HEK293 (cell line): ENCODE data around the gene ANGPTL5.

Source experiments
- CTCF ChIA-PET: fragments of 350-600 bp; formaldehyde crosslinking; extraction: SDS; loops from one replicate; lab custom pipeline; 2021; ENCODE audit warnings: antibody characterized with exemption; lab: Yijun Ruan, JAX
- POLR2A ChIA-PET: fragments of 300-600 bp; formaldehyde crosslinking; extraction: SDS; loops from one replicate; lab custom pipeline; 2020; ENCODE audit warnings: antibody characterized with exemption, inconsistent platforms; lab: Yijun Ruan, JAX
- H3K27ac ChIP-seq: fragments of 200-500 bp; sonication (Bioruptor generic); 2 replicates; pipeline ENCODE4 v1.5.1; 2014; ENCODE audit warnings: low read depth, low read length, control low read depth, inconsistent platforms; ENCODE audit errors: extremely low read depth
- H3K36me3 ChIP-seq, 2 experiments: fragments of 200-500 bp in 1 of 2; sonication (Bioruptor generic) in 1 of 2; 1 replicate in 1 of 2; 2 replicates in 1 of 2; pipeline ENCODE4 v1.5.1; 2014 to 2017; ENCODE audit warnings: inconsistent platforms in 2 of 2, low read length in 2 of 2; ENCODE audit not compliant: control insufficient read depth in 2 of 2, insufficient read depth in 1 of 2
- H3K4me1 ChIP-seq: fragments of 200-500 bp; sonication (Bioruptor generic); 2 replicates; pipeline ENCODE4 v1.5.1; 2014; ENCODE audit warnings: mild to moderate bottlenecking, low read length, inconsistent platforms; ENCODE audit not compliant: control insufficient read depth, insufficient read depth
- H3K4me3 ChIP-seq: 2 replicates; pipeline ENCODE4 v1.5.1; 2011; ENCODE audit warnings: low read depth, mild to moderate bottlenecking, control low read depth, low read length, moderate library complexity
- H3K9me3 ChIP-seq: fragments of 200-500 bp; sonication (Bioruptor generic); 2 replicates; pipeline ENCODE4 v1.5.1; 2014; ENCODE audit warnings: low read depth, low read length, inconsistent platforms; ENCODE audit not compliant: control insufficient read depth, insufficient read depth
- KLF16 ChIP-seq: fragments of 450-650 bp; formaldehyde crosslinking; IDR thresholded peaks from 2 replicates; pipeline ENCODE4 v1.5.1; 2017; ENCODE audit warnings: missing biosample characterization, missing genetic modification characterization
- OSR2 ChIP-seq: fragments of 450-650 bp; formaldehyde crosslinking; IDR thresholded peaks from 2 replicates; pipeline ENCODE4 v1.5.1; 2016; ENCODE audit warnings: missing biosample characterization, missing genetic modification characterization
- PRDM2 ChIP-seq: fragments of 450-650 bp; formaldehyde crosslinking; IDR thresholded peaks from 2 replicates; pipeline ENCODE4 v1.5.1; 2016; ENCODE audit warnings: missing biosample characterization, missing genetic modification characterization, borderline replicate concordance
- PRDM4 ChIP-seq: fragments of 450-650 bp; formaldehyde crosslinking; IDR thresholded peaks from 2 replicates; pipeline ENCODE4 v1.5.1; 2017; ENCODE audit warnings: missing biosample characterization, missing genetic modification characterization
- YY1 ChIP-seq: fragments of 450-650 bp; formaldehyde crosslinking; IDR thresholded peaks from 2 replicates; pipeline ENCODE4 v1.5.1; 2018; ENCODE audit warnings: missing biosample characterization, missing genetic modification characterization
- ZBTB7A ChIP-seq: fragments of 450-650 bp; formaldehyde crosslinking; IDR thresholded peaks from 2 replicates; pipeline ENCODE4 v1.5.1; 2016; ENCODE audit warnings: low read depth, missing biosample characterization, missing genetic modification characterization
- ZFP37 ChIP-seq: fragments of 450-650 bp; formaldehyde crosslinking; IDR thresholded peaks from 2 replicates; pipeline ENCODE4 v1.5.1; 2016; ENCODE audit warnings: missing biosample characterization, missing genetic modification characterization
- ZNF112 ChIP-seq: fragments of 450-650 bp; formaldehyde crosslinking; IDR thresholded peaks from 2 replicates; pipeline ENCODE4 v1.5.0; 2017; ENCODE audit warnings: missing biosample characterization, missing genetic modification characterization
- ZNF16 ChIP-seq: fragments of 450-650 bp; formaldehyde crosslinking; IDR thresholded peaks from 2 replicates; pipeline ENCODE4 v1.5.1; 2016; ENCODE audit warnings: low read depth, missing biosample characterization, missing genetic modification characterization
- ZNF23 ChIP-seq: fragments of 450-650 bp; formaldehyde crosslinking; IDR thresholded peaks from 2 replicates; pipeline ENCODE4 v1.5.1; 2016; ENCODE audit warnings: missing biosample characterization, missing genetic modification characterization, borderline replicate concordance
- ZNF274 ChIP-seq, 2 experiments: fragments of 200-500 bp in 1 of 2; fragments of 450-650 bp in 1 of 2; sonication (Bioruptor generic) in 1 of 2; formaldehyde crosslinking in 1 of 2; IDR thresholded peaks; 2 replicates each; pipeline versions ENCODE4 v1.5.1 to v1.6.1; 2014 to 2016; ENCODE audit warnings: borderline replicate concordance in 1 of 2, inconsistent platforms in 1 of 2, low read length in 1 of 2, missing biosample characterization in 1 of 2, missing genetic modification characterization in 1 of 2
- ZNF398 ChIP-seq: fragments of 450-650 bp; formaldehyde crosslinking; IDR thresholded peaks from 2 replicates; pipeline ENCODE4 v1.5.1; 2017; ENCODE audit warnings: missing biosample characterization, missing genetic modification characterization
- ZNF426 ChIP-seq: fragments of 450-650 bp; formaldehyde crosslinking; IDR thresholded peaks from 2 replicates; pipeline ENCODE4 v1.5.1; 2017; ENCODE audit warnings: missing biosample characterization, missing genetic modification characterization, mild to moderate bottlenecking, inconsistent platforms, moderate library complexity
- ZNF488 ChIP-seq: fragments of 450-650 bp; formaldehyde crosslinking; IDR thresholded peaks from 2 replicates; pipeline ENCODE4 v1.5.1; 2016; ENCODE audit warnings: missing biosample characterization, missing genetic modification characterization
- ZNF560 ChIP-seq: fragments of 450-650 bp; formaldehyde crosslinking; IDR thresholded peaks from 2 replicates; pipeline ENCODE4 v1.5.1; 2017; ENCODE audit warnings: missing biosample characterization, missing genetic modification characterization, borderline replicate concordance
- ZNF639 ChIP-seq: fragments of 450-650 bp; formaldehyde crosslinking; IDR thresholded peaks from 2 replicates; pipeline ENCODE4 v1.5.1; 2016; ENCODE audit warnings: missing biosample characterization, missing genetic modification characterization
- ZNF76 ChIP-seq: fragments of 450-650 bp; formaldehyde crosslinking; IDR thresholded peaks from 2 replicates; pipeline ENCODE4; 2016; ENCODE audit warnings: low read depth, missing biosample characterization, missing genetic modification characterization, borderline replicate concordance
- ZNF830 ChIP-seq: fragments of 450-650 bp; IDR thresholded peaks from 2 replicates; pipeline ENCODE4 v1.5.0; 2018; ENCODE audit warnings: missing biosample characterization, missing genetic modification characterization, low read depth, mild to moderate bottlenecking, moderate library complexity

Gene ANGPTL5

GRCh38 chr11:101917226-101917625, 904 bp upstream of the ANGPTL5 start:
- no peaks in the 10 kb centered on the region for H3K36me3 ChIP-seq
- CTCF ChIA-PET: interaction anchor here (0.6 to 0.7 kb wide), 2 partner anchors 30 to 135 kb away, joined by 3 to 4 read pairs; no protein-coding TSS in a partner anchor
- H3K9me3 ChIP-seq: no peaks in the 10 kb centered on the region
- no peak overlapping the region for H3K4me3 ChIP-seq
- TF ChIP-seq ZNF398 (no peak), ZNF560 (tag by site-specific recombination) (no peak), ZNF112 (tag by site-specific recombination) (no peak)
- peaks cover 7% of the 10 kb centered on the region; the same call in 1 of the 2 replicates for H3K4me1 ChIP-seq
- POLR2A ChIA-PET: no interaction called here
- H3K27ac ChIP-seq: no peak overlapping the region

GRCh38 chr11:101915791-101916291, 481 bp downstream of the ANGPTL5 start:
- CTCF ChIA-PET: interaction anchor here (0.6 kb wide), 1 partner anchor 64 kb away, joined by 3 read pairs; no protein-coding TSS in a partner anchor
- no peak for TF ChIP-seq ZNF23 (tag by site-specific recombination)
- no peak for TF ChIP-seq ZFP37 (tag by site-specific recombination)
- no peak for TF ChIP-seq ZBTB7A (tag by site-specific recombination)
- no peak for TF ChIP-seq ZNF76
- no peak for TF ChIP-seq ZNF639 (tag by site-specific recombination)
- TF ChIP-seq ZNF16 (tag by site-specific recombination): no peak
- TF ChIP-seq PRDM2 (tag by site-specific recombination): no peak
- TF ChIP-seq ZNF488: no peak
- TF ChIP-seq PRDM4 (tag by site-specific recombination): no peak
- no peak for TF ChIP-seq YY1 (tag by site-specific recombination)
- TF ChIP-seq OSR2 (tag by site-specific recombination): no peak
- TF ChIP-seq KLF16 (tag by site-specific recombination): no peak
- no peak for TF ChIP-seq ZNF830 (tag by site-specific recombination)
- no peak for TF ChIP-seq ZNF426 (tag by site-specific recombination)
- TF ChIP-seq ZNF274 (IDR thresholded peaks at IDR 0.05; ENCODE audit: low read length): no peak
- no peak for TF ChIP-seq ZNF274 (tag by site-specific recombination; IDR thresholded peaks at IDR 0.05; ENCODE audit: borderline replicate concordance)
- POLR2A ChIA-PET: no interaction called here
- Histone ChIP-seq H3K4me1 (peaks cover 7% of the 10 kb centered on the region; the same call in 1 of the 2 replicates), H3K36me3 (no peaks in the 10 kb centered on the region), H3K27ac (no peak overlapping the region; the same call in 1 of the 2 replicates), H3K4me3 (peak overlapping the region; percentile 98), H3K9me3 (no peaks in the 10 kb centered on the region)
